Urothelium cell line (cell line): Measurements from ENCODE around the gene DCHS2.

Experiments
- DNase-seq: peaks from one replicate; pipeline ENCODE4 v3.0.0; 2011; ENCODE audit warnings: low spot score, mixed read lengths
- FAIRE-seq: peaks from 2 replicates; lab custom pipeline; 2011; peaks lifted over from hg19 to GRCh38; lab: Jason Lieb, UNC

Gene DCHS2

GRCh38 chr4:154490583-154491340, 837 bp downstream of the DCHS2 start:
- no peak for FAIRE-seq
- no peak for DNase-seq

GRCh38 chr4:154490234-154490582, 1.4 kb downstream of the DCHS2 start:
- FAIRE-seq (no peak), DNase-seq (no peak)

DNA sequence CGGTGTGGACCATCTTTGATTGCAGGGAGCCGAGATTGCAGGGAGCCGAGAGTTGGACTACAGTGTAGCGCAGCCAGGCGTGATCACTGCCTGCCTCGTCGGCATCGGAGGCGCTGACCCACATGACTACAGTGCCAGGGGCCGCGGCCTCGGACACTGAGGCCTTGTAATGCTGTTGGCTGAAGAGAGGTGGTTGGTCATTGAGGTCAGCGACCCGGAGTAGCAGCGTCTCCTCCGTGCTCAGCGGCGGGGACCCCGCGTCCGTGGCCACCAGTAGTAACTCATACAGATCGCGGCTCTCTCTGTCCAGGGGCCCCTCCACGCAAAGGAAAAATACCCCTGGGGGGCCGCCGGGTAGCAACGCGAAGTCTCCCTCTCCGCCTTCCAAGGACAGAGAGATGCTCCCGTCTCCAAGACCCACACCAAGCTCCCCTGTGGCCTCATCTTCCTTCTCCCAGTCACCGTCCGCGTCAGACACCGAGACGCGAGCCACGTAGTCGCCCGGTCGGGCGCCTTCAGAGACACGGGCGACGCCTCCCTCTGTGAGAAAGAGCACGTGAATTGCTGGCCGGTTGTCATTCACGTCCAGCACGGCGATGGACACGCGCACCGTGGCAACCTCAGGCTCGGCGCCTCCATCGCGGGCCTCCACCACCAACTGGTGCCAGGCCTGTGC, 1.9 kb downstream of the DCHS2 start:
- DNase-seq (no peak), FAIRE-seq (no peak)

GRCh38 chr4:154487145-154487544, 4.5 kb downstream of the DCHS2 start:
- FAIRE-seq (no peak), DNase-seq (no peak)

DNA sequence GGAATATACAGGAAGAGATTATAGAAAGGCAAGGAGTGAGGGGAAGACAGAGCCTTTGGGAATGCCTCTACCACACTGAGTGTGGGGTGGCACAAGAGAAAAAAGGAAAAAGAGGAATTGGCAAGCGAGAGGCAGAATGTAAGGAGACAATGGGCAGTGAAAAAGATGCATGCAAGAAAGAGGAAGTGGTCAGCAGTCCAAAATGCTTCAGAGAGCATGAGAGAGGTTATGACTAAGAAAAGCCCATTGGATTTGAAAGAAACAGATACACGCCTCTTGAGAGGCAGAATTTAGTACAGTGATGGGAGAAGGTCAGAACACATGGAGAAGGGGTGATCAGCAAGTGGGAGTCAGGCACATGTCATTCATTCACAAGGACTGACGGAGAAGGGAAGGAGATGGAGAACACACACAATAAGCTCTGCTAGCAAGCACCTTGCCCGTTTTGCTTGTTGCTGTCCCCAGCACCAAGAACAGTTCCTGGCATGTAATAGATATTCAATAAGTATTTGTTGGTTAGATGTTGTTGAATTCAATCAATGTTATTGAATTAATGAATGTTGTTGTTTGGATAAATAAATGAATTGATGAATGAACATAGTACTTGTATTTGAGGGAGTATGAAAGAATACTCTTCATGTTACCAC, 6.3 kb downstream of the DCHS2 start:
- no peak for DNase-seq
- FAIRE-seq: no peak

DNA sequence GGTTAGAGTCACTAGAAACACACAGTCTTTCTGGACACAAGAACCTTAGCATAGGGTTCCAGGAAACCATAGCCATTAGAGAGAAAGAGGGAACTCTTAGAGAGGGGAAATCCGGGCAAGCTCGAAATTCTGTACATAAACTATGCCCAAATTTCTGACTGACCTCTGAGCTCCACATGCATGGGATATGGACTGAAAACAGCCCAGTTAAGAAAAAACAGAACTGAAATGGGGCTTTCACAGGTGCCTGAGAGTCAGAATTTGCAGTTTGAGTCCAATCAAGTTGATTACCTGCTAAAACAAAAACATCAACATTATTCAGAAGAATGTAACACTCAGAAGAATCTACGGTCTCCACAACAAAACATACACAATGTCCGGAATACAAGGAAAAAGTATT, 13.1 kb downstream of the DCHS2 start:
- DNase-seq: no peak
- FAIRE-seq: no peak

- no peak for FAIRE-seq
- no peak for DNase-seq
Measured at GRCh38 chr4:154478128-154478527, 13.5 kb downstream of the DCHS2 start.

- no peak for DNase-seq
- FAIRE-seq: no peak
Measured at GRCh38 chr4:154476232-154476631, 15.4 kb downstream of the DCHS2 start.

GRCh38 chr4:154475820-154476219, 15.8 kb downstream of the DCHS2 start:
- FAIRE-seq: no peak
- DNase-seq: no peak

DNA sequence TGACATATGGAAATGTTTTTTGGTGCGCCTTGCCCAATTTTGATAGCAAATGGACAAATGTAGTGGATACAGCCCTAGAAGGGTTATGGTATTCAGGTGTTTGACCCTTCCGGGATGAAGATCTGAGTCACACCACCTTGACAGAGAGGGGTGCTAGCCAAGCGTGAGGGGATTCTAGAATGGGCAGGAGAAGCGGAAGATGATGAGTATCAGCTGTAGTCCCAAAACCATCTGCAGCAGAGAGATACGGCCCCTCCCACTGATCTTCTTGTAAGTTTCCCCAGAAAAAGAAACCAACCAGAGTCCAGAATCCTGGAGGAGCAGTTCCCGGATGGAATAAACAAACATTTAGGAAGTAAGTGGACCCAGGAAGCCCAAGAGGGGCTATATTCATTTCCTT, 18.1 kb downstream of the DCHS2 start:
- FAIRE-seq (no peak), DNase-seq (no peak)

DNA sequence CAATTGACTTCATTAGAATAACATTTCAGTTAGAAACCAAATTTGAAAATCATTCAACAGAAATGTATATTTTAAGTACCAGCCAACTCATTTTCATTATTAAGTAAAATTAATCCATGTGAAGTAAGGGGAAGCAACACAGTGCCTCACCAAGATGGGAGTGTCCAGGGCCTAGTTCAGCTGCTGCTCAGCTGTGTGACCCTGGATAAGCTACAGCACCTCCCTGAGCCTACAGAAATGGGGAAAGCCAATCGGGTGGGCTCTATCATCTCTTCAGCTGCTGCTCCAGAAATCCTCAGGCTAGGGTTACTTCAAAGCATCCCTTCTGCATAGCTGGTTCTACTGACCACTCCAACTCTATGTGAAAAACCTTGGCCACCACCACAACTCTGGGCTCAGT, 18.7 kb downstream of the DCHS2 start:
- no peak for DNase-seq
- no peak for FAIRE-seq

GRCh38 chr4:154471526-154472331, 19.9 kb downstream of the DCHS2 start:
- FAIRE-seq: no peak

DNA sequence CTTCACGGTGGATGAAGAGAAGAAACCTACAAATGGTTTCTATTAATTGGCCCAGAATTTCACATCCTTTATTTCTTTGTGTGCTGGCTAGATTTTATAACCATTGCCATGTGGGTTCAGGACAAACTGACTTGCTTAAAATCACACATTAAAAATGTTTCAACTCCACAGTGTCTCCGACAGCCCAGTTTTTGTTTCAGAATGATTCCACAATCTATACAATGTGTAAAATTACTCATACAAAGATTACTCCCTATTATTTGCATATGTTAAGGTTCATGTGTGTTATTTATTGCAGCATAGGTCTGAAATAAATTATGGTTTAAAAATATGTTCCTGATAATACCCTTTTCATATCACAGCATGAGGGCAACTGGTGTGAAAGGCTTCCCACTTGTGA, 20.6 kb downstream of the DCHS2 start:
- no peak for FAIRE-seq
- no peak for DNase-seq

More at GRCh38 chr4:154471526-154472331, 19.9 kb downstream of the DCHS2 start:
- DNase-seq: no peak

- DNase-seq (peak; percentile 20), FAIRE-seq (no peak)
Measured at GRCh38 chr4:154467886-154468285, 23.7 kb downstream of the DCHS2 start.

- FAIRE-seq: no peak
- DNase-seq: peak; percentile 50
Measured at GRCh38 chr4:154466336-154466735, 25.3 kb downstream of the DCHS2 start.

DNA sequence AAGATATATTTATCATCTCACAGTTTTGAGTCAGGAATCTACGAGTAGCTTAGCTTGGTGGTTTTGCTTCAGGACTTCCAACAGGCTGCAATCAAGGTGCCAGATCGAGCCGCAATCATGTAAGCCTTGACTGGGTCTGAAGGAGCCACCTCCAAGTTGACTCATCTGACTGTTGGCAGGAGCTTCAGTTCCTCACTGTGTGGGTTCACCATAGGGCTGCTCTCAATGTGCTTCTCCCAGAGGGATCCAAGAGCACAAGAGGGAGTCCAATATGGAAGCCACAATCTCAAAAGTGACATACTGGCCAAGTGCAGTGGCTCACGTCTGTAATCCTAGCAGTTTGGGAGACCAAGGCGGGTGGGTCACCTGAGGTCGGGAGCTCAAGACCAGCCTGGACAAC, 26.5 kb downstream of the DCHS2 start:
- no peak for FAIRE-seq

GRCh38 chr4:154464654-154465053, 26.9 kb downstream of the DCHS2 start:
- peak; percentile 40 for DNase-seq
- FAIRE-seq: no peak

More for the DNA sequence above, 26.5 kb downstream of the DCHS2 start:
- DNase-seq: peak; percentile 32

DNA sequence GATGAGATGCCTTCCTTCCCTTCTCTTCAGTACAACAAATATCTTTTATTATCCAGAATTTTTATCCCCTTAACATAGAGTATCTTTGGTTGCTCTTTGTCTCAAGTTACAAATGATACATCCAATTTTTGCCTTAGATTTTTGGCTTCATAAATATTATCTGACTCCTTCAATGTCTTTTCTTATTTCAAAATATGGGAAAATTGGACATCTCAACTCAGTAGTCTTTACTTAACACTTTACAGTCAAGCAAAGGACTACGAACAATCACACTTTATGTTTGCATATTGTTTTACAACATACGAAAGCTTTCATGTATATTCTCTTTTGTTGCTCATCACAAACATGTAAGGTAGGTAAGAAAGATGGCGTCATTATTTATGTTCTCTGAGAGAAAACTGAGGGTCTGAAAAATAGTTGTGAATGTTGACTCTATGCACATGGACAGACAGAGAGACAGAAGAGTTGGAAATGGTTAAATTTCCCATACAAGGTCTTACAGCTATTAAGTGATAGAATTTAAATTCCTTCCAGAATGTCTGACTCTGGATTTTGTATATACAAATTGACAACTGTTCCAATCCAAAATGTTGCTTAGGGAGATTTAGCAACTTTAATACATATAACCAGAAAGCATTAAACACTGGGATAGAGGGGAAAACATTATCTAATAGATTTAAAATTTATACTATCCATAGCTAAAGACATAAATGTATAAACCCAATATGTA, 29.4 kb downstream of the DCHS2 start:
- FAIRE-seq: no peak
- no peak for DNase-seq

DNA sequence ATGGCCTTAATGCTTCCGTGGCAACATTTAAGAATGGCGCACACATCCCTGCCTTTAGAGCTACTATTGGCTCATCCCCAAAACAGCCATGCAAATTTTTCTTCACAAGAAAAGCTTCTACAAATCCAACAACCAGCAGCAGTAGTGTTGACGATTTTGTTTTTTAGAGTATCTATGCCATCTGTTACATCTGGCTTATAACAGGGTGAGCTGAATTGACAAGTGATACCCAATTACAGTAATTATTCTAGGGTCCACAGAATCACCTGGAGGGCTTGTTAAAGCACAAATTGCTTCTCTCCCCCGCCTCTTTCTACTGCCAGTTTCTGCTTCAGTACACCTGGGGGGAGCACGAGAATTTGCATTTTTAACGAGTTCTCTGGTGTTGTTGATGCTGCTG, 34.1 kb downstream of the DCHS2 start:
- FAIRE-seq (no peak), DNase-seq (no peak)

DNA sequence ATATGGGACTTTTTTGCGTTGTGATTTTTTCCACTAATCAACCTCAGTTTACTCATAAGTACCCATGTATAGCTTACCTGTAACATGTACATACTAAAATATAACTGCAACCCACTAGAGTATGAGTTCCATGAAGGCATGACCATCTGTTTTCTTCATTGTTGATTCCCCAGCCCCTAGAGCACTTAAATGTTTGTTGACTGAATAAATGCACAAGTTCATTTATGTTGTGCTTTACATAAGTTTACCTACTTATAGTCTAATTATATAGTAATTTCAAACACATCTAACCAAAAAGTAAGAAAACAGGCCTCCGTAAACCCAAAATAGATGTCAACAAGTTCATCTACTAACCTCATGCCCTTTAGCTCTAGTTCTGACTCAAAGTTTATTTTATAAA, 34.7 kb downstream of the DCHS2 start:
- DNase-seq (no peak), FAIRE-seq (no peak)

DNA sequence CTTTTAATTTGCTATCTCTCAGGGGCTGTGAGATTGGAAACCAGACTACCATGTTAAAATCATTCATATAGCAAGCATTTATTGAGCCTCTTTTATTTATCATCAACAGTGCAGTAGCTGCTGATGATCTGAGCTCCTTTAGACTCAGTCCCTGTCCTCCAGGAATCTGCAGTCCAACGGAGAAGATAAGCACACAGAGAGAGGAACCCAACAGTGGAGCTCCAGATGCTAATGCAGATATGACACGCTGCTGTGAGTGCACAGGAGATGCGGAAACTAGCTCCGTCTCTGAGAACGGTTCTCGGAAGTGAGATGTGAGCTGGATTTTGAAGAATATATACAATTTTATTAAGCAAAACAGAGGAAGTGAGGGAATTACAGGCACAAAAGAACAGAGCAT, 35.4 kb downstream of the DCHS2 start:
- no peak for DNase-seq
- FAIRE-seq: no peak
